ENCODE results near the gene HACE1.

DNA sequence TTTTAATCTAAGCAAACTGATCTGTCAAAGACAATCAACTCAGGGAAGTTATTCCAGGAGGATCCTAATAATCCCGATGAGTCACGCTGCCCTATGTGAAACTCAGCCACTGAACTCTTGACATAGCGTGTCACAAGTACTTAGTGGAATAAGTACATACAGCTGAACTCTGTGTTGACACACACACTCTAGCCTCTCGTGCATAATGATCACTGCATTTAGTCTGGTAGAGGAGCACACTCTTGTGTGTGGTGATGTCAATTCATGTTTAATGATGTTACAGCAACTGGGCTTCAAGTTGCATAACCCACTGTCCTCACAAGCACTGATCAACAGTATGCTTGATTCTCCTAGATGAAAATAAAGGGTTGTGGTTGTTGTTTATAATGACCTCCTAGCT lies 148.3 kb downstream of the HACE1 start:
- TF ChIP-seq, protein P1, sequence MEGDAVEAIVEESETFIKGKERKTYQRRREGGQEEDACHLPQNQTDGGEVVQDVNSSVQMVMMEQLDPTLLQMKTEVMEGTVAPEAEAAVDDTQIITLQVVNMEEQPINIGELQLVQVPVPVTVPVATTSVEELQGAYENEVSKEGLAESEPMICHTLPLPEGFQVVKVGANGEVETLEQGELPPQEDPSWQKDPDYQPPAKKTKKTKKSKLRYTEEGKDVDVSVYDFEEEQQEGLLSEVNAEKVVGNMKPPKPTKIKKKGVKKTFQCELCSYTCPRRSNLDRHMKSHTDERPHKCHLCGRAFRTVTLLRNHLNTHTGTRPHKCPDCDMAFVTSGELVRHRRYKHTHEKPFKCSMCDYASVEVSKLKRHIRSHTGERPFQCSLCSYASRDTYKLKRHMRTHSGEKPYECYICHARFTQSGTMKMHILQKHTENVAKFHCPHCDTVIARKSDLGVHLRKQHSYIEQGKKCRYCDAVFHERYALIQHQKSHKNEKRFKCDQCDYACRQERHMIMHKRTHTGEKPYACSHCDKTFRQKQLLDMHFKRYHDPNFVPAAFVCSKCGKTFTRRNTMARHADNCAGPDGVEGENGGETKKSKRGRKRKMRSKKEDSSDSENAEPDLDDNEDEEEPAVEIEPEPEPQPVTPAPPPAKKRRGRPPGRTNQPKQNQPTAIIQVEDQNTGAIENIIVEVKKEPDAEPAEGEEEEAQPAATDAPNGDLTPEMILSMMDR (IDR thresholded peaks at IDR 0.05; ENCODE audit: low read depth, low read length), result no peak
- TF ChIP-seq, protein P2, sequence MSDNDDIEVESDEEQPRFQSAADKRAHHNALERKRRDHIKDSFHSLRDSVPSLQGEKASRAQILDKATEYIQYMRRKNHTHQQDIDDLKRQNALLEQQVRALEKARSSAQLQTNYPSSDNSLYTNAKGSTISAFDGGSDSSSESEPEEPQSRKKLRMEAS (IDR thresholded peaks at IDR 0.05; ENCODE audit: low read depth, low read length), result no peak
- no peak for TF ChIP-seq POLR2A (IDR thresholded peaks at IDR 0.05; ENCODE audit: extremely low read depth, insufficient read length)

Data from NB4 (cell line).